MG63 (cell line): ENCODE measurements around the gene HSPB9. TPM values are rescaled to one million over a fixed set of nuclear protein-coding genes. Genes with fewer than 3 reads are reported as not detected.
A peak's percentile ranks its signal among the peaks of the same experiment; 100 is the strongest.
"Not testable (repeated sequence)": the region's sequence is repeated elsewhere in the genome, so short reads cannot be mapped to it uniquely, and the experiment has no call there.

ENCODE experiments used
- DNase-seq: peaks from one replicate; pipeline ENCODE4 v3.0.0-alpha.2; 2020
- H3K27me3 ChIP-seq: fragments of 250-450 bp; sonication (Bioruptor Pico); 2 replicates; pipeline ENCODE4 v1.5.1; 2020; ENCODE audit warnings: mild to moderate bottlenecking, moderate library complexity
- H3K36me3 ChIP-seq: fragments of 250-450 bp; sonication (Bioruptor Pico); 2 replicates; pipeline ENCODE4 v1.5.1; 2020; ENCODE audit warnings: mild to moderate bottlenecking, moderate library complexity
- H3K4me3 ChIP-seq: fragments of 250-450 bp; sonication (Bioruptor Pico); 2 replicates; pipeline ENCODE4 v1.5.1; 2020; ENCODE audit warnings: mild to moderate bottlenecking, moderate library complexity
- H3K9me3 ChIP-seq: fragments of 250-450 bp; sonication (Bioruptor Pico); 2 replicates; pipeline ENCODE4 v1.5.1; 2020; ENCODE audit warnings: mild to moderate bottlenecking, moderate library complexity
- total RNA-seq: library from RNA; depleted of rRNA; stranded (reverse); fragments of >200 nt; shearing (Covaris generic); gene quantifications from 2 replicates; pipeline ENCODE4 v1.2.3, GENCODE V29; 2014; ENCODE audit warnings: low replicate concordance

The HSPB9 gene
- total RNA-seq, 1 experiment from 2014 or later, result not detected

DNA sequence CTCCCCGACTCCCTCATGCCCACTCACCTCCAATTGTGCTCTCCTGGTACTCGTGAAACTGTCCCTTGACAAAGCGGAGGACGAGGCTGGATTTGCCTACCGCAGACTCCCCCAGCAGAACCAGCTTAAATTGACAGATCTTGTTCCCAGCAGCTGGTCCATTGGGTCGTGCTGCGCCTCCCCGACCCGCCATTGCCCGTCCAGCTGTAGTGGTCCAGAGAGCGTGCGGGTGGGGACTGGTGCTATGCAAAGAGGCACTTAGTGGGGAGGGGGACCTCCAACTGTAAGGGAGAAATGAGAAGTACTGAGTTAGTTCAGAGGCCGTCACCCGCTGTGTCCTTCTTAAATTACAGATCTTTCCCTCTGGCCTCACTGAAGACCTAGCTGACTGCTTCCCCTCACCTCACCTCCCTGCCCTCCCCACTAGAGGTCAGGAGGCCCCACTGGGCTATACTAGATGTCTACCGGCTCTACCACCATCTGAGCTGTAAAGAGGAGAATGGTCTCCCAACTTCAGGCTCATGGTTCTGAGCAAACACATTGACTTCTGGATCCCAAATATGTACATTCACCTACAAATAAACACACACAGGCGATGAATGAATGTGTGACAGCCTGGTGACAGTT, 7.8 kb downstream of the HSPB9 start:
- Histone ChIP-seq H3K27me3 (no peaks in the 10 kb centered on the region), H3K36me3 (peaks cover 81% of the 10 kb centered on the region), H3K9me3 (no peaks in the 10 kb centered on the region), H3K4me3 (no peak overlapping the region)
- DNase-seq, result no peak

DNA sequence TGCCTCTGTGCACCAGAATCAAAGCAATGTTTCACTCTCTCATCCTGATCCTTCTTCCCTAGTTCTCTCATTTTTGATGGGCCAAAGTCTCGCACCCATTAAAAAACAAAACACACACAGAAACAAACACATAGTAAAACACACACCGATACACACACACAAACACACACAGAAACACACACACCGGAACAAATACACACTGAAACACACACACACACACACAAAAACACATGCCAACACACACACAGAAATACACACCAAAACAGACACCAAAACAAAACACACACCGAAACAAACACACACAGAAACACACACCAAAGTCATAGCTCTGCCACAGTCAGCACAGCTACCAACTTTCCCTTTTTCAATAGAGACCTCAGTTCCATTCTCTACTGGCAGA, 8.6 kb downstream of the HSPB9 start:
- no peak for DNase-seq
- Histone ChIP-seq H3K36me3 (peaks cover 74% of the 10 kb centered on the region), H3K27me3 (no peaks in the 10 kb centered on the region), H3K4me3 (no peak overlapping the region), H3K9me3 (no peaks in the 10 kb centered on the region)

DNA sequence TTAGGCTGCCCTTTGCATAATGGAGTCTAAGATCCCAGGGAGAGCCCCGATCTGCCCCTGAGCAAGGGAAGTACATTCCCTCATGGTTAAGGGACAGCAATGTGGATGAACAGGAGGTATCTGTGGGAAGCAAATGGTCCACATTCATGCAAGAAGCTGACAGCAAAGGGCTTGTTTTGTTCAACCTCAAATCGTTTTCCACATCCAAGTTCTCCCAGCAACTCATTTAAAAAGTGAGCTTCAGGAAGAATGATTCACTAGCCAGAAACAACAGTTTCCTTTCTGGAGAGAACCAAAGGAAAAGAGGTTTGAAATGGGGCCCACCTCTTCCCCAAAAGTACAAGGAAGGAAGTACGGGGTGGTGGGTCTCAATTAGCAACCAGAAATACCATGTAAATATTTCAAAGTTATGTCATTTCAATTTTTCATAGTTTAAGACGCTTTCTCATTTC, 9.4 kb downstream of the HSPB9 start:
- no peak for DNase-seq
- Histone ChIP-seq H3K36me3 (peaks cover 77% of the 10 kb centered on the region), H3K27me3 (no peaks in the 10 kb centered on the region), H3K4me3 (no peak overlapping the region), H3K9me3 (no peaks in the 10 kb centered on the region)

DNA sequence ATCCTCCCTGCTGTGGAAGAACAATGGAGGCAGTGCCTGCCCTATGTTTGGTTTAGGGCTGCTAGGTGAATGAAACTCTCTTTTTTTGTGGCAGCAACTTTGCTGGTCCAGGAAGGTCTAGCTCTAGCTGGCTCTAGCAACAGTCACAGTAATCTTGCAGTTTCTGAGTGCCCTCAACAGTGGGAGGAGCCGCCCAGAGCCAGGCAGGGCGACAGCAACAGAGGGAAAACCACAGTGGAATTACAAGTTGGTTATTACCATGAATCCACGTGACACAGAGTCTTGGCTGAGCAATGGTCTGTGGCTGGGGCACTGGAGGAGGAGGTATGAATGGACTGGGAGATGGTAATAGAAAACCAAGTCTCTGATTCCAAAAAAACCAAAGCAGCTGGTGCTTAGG, 10.3 kb downstream of the HSPB9 start:
- DNase-seq, result peak; percentile 65
- H3K27me3 ChIP-seq, result no peaks in the 10 kb centered on the region
- no peak overlapping the region for H3K4me3 ChIP-seq
- no peaks in the 10 kb centered on the region for H3K9me3 ChIP-seq
- H3K36me3 ChIP-seq, result peaks cover 73% of the 10 kb centered on the region

DNA sequence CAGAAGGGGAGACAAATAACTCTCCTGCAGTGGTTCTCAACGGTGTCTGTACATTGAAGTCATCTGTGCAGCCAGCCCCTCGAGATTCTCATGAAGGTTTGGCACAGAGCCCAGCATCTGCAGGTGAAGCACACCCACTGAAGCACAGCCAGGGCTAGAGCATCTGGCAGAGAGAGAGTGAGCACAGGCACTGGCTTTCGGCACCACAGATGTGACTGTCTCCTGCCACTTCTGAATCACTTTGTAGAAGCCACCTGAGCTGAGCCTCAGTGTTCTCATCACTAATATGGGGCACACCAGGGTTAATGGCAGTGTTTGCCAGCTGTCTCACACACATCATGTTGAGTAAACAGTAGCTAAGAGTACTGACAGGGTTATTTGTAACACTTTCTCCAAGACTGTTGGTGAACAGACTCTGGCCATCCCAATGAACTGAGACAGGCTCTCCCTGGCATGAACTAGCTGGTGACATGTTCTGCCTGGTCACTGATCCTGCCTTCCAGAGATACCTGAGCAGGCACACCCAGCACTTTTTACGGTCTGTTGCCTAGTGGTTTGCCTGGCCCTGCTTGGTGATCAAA, 10.9 kb downstream of the HSPB9 start:
- no peak for DNase-seq
- peaks cover 70% of the 10 kb centered on the region for H3K36me3 ChIP-seq
- H3K9me3 ChIP-seq, result no peaks in the 10 kb centered on the region

DNA sequence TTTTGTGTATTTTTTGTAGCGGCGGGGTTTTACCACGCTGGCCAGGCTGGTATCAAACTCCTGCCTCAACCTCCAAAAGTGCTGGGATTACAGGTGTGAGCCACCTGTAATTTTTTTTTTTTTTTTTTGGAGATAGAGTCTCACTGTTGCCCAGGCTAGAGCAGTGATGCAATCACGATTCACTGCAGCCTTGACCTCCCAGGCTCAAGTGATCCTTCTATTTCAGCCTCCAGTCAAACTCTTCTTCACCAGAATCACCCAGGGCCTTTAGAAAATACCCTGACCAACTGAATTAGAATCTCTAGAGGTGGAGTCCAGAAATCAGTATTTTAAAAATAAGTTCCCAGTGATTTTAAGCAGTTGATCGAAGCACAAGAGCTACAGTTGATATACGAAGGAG, 12.5 kb downstream of the HSPB9 start:
- peaks cover 58% of the 10 kb centered on the region for H3K36me3 ChIP-seq
- no peak for DNase-seq
- no peak overlapping the region for H3K4me3 ChIP-seq
- H3K9me3 ChIP-seq, result no peaks in the 10 kb centered on the region
- no peaks in the 10 kb centered on the region for H3K27me3 ChIP-seq

More for the DNA sequence above, 10.9 kb downstream of the HSPB9 start:
- Histone ChIP-seq H3K4me3 (no peak overlapping the region), H3K27me3 (no peaks in the 10 kb centered on the region)

DNA sequence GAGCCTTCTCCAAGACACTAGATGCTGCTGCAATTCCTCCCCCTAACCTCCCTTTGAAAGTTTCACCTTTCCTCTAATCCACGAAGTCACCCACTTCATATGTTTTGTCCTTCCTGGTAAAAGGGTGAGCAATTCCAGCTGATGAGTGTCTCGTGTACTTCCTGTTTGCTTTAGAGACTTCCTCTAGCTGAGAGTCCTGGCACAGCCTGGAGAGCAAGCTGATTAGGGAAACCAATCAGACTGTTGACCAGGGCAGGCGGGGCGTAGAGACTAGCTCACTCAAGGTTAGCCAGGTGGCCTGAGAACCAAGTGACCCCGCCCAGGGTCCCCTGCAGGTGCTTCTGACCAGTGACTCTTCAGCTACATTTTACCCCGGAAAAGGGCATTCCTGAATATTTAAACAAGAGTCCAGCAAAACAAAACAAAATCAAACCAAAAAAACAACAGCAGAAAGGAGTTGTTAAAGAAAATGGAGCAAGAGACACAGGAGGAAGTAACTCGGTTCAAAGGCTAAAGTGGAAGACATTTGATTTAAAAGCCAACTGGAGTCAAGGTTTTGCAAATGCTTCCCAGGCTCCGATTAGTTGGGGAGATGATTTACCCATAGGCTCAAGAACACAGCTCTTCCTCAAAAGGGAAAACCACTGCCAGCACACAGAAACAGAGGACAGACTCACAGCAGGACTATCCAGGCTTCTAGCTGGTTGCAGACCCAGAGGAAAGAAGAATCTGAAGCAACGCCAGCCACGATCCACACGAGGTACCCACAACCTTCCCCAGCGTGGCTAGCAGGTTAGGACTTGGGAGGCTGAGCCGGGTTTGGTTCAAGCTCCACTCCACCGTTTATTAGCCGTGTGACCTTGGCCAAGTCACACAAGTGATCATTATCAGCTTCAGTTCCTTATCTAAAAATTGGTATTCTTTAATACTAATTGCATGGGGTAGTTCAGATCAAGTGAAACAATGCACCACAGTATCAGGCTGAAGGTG, 13.4 kb downstream of the HSPB9 start:
- Histone ChIP-seq H3K36me3 (peaks cover 51% of the 10 kb centered on the region), H3K9me3 (no peaks in the 10 kb centered on the region), H3K4me3 (no peak overlapping the region), H3K27me3 (no peaks in the 10 kb centered on the region)
- DNase-seq, result peak; percentile 40

DNA sequence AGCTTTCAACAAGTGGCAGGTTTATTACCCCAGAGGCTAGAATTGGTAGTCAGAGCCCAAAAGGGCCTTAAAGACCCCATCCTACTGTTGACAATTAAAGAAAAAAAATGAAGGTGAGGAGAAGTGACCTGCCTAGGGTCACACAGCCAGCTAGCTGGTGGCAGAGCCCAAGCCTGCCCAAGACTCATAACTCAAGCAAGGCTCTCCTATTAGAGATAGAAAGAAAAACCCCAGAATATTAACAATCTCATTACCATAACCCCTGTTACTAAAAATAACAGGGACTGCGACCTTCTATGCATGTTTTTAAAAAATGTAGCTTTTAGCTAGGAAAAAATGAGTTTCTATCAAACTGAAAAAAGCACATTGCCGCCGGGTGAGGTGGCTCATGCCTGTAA, 14.0 kb downstream of the HSPB9 start:
- Histone ChIP-seq H3K36me3 (peaks cover 51% of the 10 kb centered on the region), H3K9me3 (no peaks in the 10 kb centered on the region), H3K27me3 (no peaks in the 10 kb centered on the region), H3K4me3 (no peak overlapping the region)
- no peak for DNase-seq

DNA sequence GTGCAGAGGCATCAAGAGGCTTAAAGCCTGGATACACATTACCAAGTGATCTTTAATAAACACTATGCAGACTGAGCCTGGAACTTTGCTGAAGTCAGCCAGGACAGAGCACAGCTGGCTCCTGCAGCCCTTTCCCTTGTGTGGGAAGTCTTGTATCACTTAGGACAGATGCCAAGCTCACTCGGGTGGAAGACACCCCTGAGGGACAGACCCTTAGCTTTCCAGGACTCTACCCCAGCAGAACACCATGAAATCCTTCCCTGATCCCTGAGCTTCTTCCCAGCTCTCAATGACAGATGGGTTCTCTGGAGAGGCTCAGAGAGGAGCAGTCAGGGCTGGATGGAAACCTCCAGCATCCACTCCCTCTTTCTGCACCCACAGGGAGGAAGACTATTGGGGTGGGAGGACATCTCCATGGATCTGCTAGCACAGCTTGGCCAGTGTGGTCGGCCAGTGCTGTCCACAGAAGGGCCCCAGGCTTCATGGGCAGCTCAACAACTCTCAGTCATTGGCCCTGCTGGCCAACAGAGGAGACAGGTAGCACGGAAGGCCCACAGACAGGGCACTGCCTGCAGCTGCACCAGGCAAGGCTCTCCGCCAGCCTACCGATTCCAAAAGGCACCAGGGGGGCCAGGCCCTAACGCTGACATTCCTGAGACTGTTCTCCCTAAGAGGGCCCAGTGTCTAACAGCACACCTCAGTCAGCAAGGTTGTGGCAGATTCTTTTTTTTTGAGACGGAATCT, 16.3 kb downstream of the HSPB9 start:
- no peak for DNase-seq
- H3K4me3 ChIP-seq, result no peak overlapping the region
- peaks cover 53% of the 10 kb centered on the region for H3K36me3 ChIP-seq
- no peaks in the 10 kb centered on the region for H3K9me3 ChIP-seq
- H3K27me3 ChIP-seq, result no peaks in the 10 kb centered on the region

DNA sequence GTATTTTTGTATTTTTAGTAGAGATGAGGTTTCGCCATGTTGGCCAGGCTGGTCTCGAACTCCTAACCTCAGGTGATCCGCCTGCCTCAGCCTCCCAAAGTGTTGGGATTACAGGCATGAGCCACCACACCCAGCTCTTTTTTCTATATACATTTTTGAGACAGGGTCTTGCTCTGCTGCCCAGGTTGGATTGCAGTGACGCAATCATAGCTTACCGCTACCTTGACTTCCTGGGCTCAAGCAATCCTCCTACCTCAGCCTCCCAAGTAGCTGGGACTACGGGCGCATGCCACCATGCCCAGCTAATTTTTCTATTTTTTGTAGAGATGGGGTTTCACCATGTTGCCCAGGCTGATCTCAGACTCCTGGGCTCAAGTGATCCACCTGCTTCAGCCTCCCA, 18.1 kb downstream of the HSPB9 start:
- H3K4me3 ChIP-seq, DNase-seq, H3K9me3 ChIP-seq, H3K27me3 ChIP-seq: not testable (repeated sequence)
- H3K36me3 ChIP-seq, result peaks cover 54% of the 10 kb centered on the region

DNA sequence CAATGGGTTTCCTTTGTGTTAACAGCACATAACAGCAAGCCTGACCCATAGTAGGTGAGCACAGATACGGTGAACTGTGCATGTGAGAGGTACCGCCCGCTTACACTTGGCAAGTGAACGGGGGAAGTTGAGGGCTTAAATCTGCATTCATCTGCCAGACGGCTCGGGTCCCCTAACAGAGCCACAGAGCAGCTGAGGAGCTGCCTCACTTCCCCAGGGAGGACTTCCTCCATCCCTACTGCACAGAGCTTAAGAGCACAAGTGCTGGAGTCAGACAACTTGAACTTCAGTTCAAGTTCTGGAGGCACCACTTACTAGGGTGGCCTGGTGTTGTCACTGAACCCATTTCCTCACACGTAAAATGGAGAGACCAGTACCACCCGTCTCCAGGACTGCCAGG, 18.8 kb downstream of the HSPB9 start:
- DNase-seq, result no peak
- H3K9me3 ChIP-seq, result no peaks in the 10 kb centered on the region
- peaks cover 53% of the 10 kb centered on the region for H3K36me3 ChIP-seq

DNA sequence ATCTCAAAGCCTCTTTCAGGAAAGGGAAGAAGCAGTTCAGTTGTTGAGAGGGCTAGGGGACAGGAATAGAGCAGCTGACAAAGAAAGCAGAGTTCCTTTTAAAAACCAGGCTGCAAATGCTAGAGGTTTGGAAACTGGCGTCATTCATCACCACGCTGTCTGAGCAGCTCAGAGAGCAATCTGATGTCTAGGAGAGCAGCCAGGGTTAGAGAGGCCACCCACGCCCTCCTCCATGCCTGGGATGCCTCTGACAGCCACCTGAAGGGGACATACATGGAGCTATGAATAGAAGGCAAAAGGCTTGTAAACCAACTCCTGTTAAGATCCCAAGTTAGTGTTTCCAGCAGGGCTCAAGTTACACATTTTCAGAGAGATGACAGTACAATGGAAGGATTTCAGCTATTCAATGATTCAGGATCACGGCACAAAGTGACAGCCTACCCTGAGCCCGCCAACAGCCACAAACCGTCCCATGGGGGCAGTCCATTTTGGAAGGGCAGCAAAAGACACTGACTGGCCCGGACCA, 19.8 kb downstream of the HSPB9 start:
- no peaks in the 10 kb centered on the region for H3K9me3 ChIP-seq
- H3K36me3 ChIP-seq, result peaks cover 52% of the 10 kb centered on the region
- no peak for DNase-seq
- no peak overlapping the region for H3K4me3 ChIP-seq
- H3K27me3 ChIP-seq, result no peaks in the 10 kb centered on the region

More for the DNA sequence above, 18.8 kb downstream of the HSPB9 start:
- Histone ChIP-seq H3K27me3 (no peaks in the 10 kb centered on the region), H3K4me3 (no peak overlapping the region)

DNA sequence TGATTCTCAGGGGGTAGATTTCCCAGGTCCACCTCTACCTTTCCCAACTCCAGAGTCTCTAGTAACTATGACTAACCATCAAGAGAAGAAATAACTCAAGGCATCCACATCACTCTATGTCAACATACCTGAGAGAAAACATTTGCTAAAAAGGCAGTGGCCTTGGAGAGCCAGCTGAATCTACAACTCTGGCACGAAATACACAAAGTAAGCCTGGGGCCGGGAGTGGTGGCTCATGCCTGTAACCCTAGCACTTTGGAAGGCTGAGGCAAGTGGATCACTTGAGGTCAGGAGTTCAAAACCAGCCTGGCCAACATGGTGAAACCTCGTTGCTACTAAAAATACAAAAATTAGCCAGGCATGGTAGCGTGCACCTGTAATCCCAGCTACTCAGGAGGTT, 20.5 kb downstream of the HSPB9 start:
- H3K27me3 ChIP-seq, DNase-seq, H3K9me3 ChIP-seq, H3K4me3 ChIP-seq: not testable (repeated sequence)
- H3K36me3 ChIP-seq, result peaks cover 53% of the 10 kb centered on the region

DNA sequence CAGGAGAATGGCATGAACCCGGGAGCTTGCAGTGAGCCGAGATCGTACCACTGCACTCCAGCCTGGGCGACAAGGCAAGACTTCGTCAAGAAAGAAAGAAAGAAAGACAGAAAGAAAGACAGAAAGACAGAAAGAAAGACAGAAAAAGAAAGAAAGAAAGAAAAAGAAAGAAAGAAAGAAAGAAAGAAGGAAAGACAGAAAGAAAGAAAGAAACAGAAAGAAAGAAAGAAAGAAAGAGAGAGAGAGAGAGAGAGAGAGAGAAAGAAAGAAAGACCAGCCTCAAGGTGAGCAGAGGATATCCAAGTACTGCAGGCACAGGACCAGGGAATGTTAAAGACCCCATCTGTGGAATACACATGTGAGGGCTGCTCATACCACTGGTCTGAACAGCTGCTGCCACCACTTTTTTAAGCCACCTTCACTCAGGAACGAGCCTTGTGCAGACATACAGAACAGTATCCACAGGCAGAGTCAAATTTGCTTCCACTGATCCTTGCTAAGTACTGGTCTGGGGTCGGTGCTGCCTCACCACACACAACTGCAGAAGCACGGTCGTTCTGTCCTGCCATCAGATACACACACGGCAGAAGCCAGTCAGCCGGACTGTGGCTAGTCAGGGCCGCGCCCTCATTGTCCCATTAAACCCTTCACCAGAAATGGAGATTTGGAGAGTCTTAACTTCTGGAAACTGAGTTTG, 24.5 kb downstream of the HSPB9 start:
- peaks cover 69% of the 10 kb centered on the region for H3K36me3 ChIP-seq
- H3K27me3 ChIP-seq, result no peaks in the 10 kb centered on the region
- no peak overlapping the region for H3K4me3 ChIP-seq
- DNase-seq, result no peak
- H3K9me3 ChIP-seq, result no peaks in the 10 kb centered on the region

DNA sequence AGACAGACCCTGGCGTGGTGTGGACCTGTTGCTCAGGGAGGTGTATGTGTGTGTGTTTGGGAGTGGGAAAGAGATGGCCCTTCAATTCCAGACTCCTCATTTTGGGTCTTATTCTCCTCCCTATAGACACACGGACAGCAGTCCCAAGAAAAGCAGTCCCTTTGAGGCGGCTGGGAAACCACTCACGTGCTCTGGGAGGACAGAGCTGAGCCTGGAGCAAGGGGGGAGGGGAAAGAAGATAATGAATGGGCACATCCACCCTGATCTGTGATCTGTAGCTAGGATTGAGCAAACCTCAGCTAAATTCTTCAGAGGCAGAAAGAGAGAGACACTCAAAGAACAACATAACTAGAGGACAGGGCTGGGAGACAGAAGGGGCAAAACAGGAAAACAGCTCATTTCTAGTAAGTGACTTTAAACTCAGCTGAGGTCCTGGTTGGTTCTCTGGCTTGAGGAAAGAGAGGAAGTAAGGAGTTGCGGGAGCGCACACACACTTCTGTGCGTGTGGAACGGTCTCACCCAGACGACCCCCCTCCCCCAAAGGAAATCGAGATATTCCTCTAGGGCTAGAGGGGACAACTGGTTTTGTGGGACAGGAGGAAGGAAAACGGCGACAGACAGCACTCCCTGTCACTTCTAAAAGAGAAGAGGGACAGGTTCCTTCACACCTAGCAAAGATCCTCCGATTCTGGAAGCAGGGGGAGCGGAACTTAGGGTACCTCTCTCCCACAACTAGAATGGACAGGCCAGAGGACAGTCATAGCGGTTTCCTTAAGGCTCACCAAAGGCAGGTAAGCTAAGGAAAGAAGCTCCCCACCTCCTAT, 31.5 kb downstream of the HSPB9 start:
- Histone ChIP-seq H3K4me3 (peak overlapping the region; percentile 88), H3K36me3 (peaks cover 39% of the 10 kb centered on the region), H3K27me3 (no peaks in the 10 kb centered on the region), H3K9me3 (no peaks in the 10 kb centered on the region)
- DNase-seq, result peak; percentile 29
